Measurements from ENCODE around the gene CSF3. TPM values are rescaled to one million over a fixed set of nuclear protein-coding genes. Genes with fewer than 3 reads are reported as not detected.

The CSF3 gene
- total RNA-seq, 2 experiments from 2014 or later: not detected

- CTCF ChIA-PET: interaction anchor here (0.8 to 4.6 kb wide), 2 partner anchors 10 to 19 kb away, joined by 3 to 35 read pairs; no protein-coding TSS in a partner anchor
- Mint-ChIP-seq H3K4me3 (no peak overlapping the region), H3K27me3 (peaks cover 1% of the 10 kb centered on the region)
These were observed 41.3 kb downstream of the CSF3 start for GRCh38 chr17:40056379-40057015.

GRCh38 chr17:40058186-40058784 is 43.0 kb downstream of the CSF3 start:
- ChIA-PET CTCF (interaction anchor here (0.9 to 3.8 kb wide), 5 partner anchors 12 to 55 kb away, joined by 3 to 22 read pairs (median 6); no protein-coding TSS in a partner anchor), POLR2A (no interaction called here)
- no peaks in the 10 kb centered on the region for H3K9me3 Mint-ChIP-seq
- peaks cover 4% of the 10 kb centered on the region for H3K36me3 Mint-ChIP-seq
- peaks cover 3% of the 10 kb centered on the region for H3K27me3 Mint-ChIP-seq
- H3K27ac Mint-ChIP-seq: no peak overlapping the region
- intact Hi-C loops (cut with micrococcal nuclease): no loop called here
- H3K4me3 Mint-ChIP-seq: no peak overlapping the region
- DNase-seq: no peak
- H3K4me1 Mint-ChIP-seq (ENCODE audit: low read depth): peaks cover 16% of the 10 kb centered on the region

More at GRCh38 chr17:40056379-40057015, 41.3 kb downstream of the CSF3 start:
- Mint-ChIP-seq H3K27ac (no peak overlapping the region), H3K36me3 (peaks cover 14% of the 10 kb centered on the region), H3K4me1 (ENCODE audit: low read depth) (peaks cover 11% of the 10 kb centered on the region), H3K9me3 (no peaks in the 10 kb centered on the region)
- no peak for DNase-seq
- POLR2A ChIA-PET: no interaction called here
- intact Hi-C loops (cut with micrococcal nuclease): no loop called here

DNA sequence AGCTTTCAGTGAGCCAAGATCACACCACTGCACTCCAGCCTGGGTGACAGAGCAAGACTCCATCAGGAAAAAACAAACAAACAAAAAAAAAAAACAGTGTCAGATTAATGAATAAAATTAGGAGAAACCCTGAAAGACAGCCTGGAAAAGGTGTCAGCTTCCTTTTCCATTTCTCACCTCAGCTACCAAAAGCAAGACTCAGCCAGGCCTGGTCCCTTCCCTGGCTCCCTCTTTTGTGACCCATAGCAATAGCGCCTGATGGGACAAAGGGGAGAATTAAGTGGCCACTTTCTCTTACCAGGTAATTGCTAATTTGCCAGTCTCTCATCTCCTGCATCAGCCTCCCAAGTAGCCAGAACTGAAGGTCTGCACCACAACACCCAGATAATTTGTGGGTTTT is 43.6 kb downstream of the CSF3 start:
- no peak overlapping the region for H3K4me3 Mint-ChIP-seq
- H3K9me3 Mint-ChIP-seq: no peaks in the 10 kb centered on the region
- H3K27me3 Mint-ChIP-seq: peaks cover 3% of the 10 kb centered on the region
- ChIA-PET POLR2A (no interaction called here), CTCF (interaction anchor here (1.1 to 3.8 kb wide), 5 partner anchors 11 to 54 kb away, joined by 3 to 22 read pairs (median 6); no protein-coding TSS in a partner anchor)
- H3K36me3 Mint-ChIP-seq: peaks cover 1% of the 10 kb centered on the region
- DNase-seq: no peak
- no peak overlapping the region for H3K27ac Mint-ChIP-seq
- peaks cover 17% of the 10 kb centered on the region for H3K4me1 Mint-ChIP-seq (ENCODE audit: low read depth)
- intact Hi-C loops (cut with micrococcal nuclease): no loop called here

GRCh38 chr17:40059729-40060475 is 44.7 kb downstream of the CSF3 start:
- peaks cover 23% of the 10 kb centered on the region for H3K4me1 Mint-ChIP-seq (ENCODE audit: low read depth)
- H3K27me3 Mint-ChIP-seq: peaks cover 3% of the 10 kb centered on the region
- CTCF ChIA-PET: interaction anchor here (0.7 to 3.8 kb wide), 5 partner anchors 14 to 89 kb away, joined by 3 to 22 read pairs (median 6); no protein-coding TSS in a partner anchor
- POLR2A ChIA-PET: no interaction called here
- intact Hi-C loops (cut with micrococcal nuclease): no loop called here
- no peak overlapping the region for H3K4me3 Mint-ChIP-seq
- H3K9me3 Mint-ChIP-seq: no peaks in the 10 kb centered on the region
- DNase-seq: no peak
- H3K36me3 Mint-ChIP-seq: no peaks in the 10 kb centered on the region
- H3K27ac Mint-ChIP-seq: no peak overlapping the region

DNA sequence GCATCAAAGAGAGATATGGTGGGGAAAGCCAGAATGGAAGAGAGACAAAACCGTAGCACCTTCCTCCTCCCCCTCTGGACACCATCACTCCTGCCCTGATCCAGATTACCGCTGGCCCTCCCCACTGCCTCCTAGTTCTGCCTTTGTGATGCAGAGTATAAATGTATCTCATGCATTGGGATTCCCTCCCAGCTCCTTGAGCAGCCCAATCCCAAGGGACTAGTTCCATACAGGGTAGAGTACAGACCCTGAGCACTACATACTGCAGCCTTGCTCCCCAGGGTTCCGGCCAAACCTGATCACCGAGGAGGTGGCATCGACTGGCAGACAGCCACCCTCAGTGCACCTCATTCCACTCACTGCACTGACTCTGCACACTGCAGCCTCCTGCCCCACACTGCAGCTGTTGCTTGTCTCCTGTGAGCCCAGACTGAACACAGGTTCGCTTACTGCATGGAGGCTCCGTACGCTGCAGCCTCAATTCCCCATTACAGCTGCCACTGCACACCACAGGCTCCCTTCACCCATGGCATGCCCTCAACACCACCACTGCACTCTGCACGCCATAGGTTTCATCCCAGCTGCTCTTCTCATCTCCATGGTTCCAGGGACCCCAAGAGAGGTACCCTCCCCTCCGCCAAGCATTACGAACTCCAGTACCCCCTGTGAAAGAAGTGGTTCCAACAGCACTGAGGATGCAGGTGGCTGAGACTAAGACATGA is 45.8 kb downstream of the CSF3 start:
- ChIA-PET CTCF (interaction anchor here (0.6 to 6.2 kb wide), 7 partner anchors 14 to 108 kb away, joined by 3 to 156 read pairs (median 10); no protein-coding TSS in a partner anchor), POLR2A (no interaction called here)
- H3K4me1 Mint-ChIP-seq (ENCODE audit: low read depth): peaks cover 29% of the 10 kb centered on the region
- H3K27me3 Mint-ChIP-seq: peaks cover 3% of the 10 kb centered on the region
- intact Hi-C loops (cut with micrococcal nuclease): no loop called here
- H3K27ac Mint-ChIP-seq: no peak overlapping the region
- no peaks in the 10 kb centered on the region for H3K9me3 Mint-ChIP-seq
- H3K4me3 Mint-ChIP-seq: peak overlapping the region; percentile 80
- no peak for DNase-seq
- no peaks in the 10 kb centered on the region for H3K36me3 Mint-ChIP-seq

DNA sequence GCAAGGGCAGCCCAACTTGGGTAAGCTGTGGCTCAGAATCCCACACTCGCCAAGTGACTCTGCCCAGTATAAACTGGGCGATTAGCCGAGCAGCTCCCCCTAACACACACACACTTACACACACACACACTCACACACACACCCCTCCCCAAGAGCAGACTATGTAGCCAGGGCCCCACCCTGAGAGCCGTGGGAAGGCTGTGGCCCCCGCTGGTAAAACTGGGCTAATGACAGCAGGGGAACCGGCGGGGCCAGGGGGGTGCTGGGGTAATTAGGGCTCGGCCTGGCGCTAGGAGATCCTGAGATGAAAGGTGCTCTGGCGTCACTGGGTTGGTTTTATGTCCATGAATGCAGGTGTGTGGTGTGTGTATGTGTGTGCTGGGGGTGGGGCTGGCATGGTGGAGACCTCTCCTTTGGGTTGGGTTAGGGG is 46.4 kb downstream of the CSF3 start:
- POLR2A ChIA-PET: no interaction called here
- intact Hi-C loops (cut with micrococcal nuclease): no loop called here
- no peaks in the 10 kb centered on the region for H3K36me3 Mint-ChIP-seq
- H3K27ac Mint-ChIP-seq: no peak overlapping the region
- H3K4me1 Mint-ChIP-seq (ENCODE audit: low read depth): peaks cover 31% of the 10 kb centered on the region
- CTCF ChIA-PET: interaction anchor here (0.7 to 6.2 kb wide), 9 partner anchors 8 to 107 kb away, joined by 3 to 156 read pairs (median 5); partner anchors contain the start of gene MED24
- DNase-seq: no peak
- no peaks in the 10 kb centered on the region for H3K9me3 Mint-ChIP-seq
- H3K27me3 Mint-ChIP-seq: peaks cover 3% of the 10 kb centered on the region
- peak overlapping the region; percentile 80 for H3K4me3 Mint-ChIP-seq

- DNase-seq: peak; percentile 72
- H3K27me3 Mint-ChIP-seq: peaks cover 3% of the 10 kb centered on the region
- POLR2A ChIA-PET: interaction anchor here (1.2 kb wide), 1 partner anchor 8 kb away, joined by 5 read pairs; the partner anchor contains the start of gene MED24
- H3K27ac Mint-ChIP-seq: peak within 1 kb of the TSS; percentile 44
- no peaks in the 10 kb centered on the region for H3K36me3 Mint-ChIP-seq
- H3K9me3 Mint-ChIP-seq: no peaks in the 10 kb centered on the region
- H3K4me1 Mint-ChIP-seq (ENCODE audit: low read depth): peaks cover 39% of the 10 kb centered on the region
- intact Hi-C loops (cut with micrococcal nuclease): loop anchor here (1.0 kb wide), 1 partner anchor 51 kb away; no protein-coding TSS in a partner anchor
- H3K4me3 Mint-ChIP-seq: peak within 1 kb of the TSS; percentile 80
- CTCF ChIA-PET: interaction anchor here (0.7 to 6.2 kb wide), 16 partner anchors 8 to 106 kb away, joined by 3 to 156 read pairs (median 4); partner anchors contain the start of gene MED24
These were observed 47.3 kb downstream of the CSF3 start, which contains the start of gene THRA for GRCh38 chr17:40062329-40063186. TSS of gene THRA (plus strand) at chr17:40062965. CDS start at chr17:40074489, 11,524 bp downstream.

DNA sequence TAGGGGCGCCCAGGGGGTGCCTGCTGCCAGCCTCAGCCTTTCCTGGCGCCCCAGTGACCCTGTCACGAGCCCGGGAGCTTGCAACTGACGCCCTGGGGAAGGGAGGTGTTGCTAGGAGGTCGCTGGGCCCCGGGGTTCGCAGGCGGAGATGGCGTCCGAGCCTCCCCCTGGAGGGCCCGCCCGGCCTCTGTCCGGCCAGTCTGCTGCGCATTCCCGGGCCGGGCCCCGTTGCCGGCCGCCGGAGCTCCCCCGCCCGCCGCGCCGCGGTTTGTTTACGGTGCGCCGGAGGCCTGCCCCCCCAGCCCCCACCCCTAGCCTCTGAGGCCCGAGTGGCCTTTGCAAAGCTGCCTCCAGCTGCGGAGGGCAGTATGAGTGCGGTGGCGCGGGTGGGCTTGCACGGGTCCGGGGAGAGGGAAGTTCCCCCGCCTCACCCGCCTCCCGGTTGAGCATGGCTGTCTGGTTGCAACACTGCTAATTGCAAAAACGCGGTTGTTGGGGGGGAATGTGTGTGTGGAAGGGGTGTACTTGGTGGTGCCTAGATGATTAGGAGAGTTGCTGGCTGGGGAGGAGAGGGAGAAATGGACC is 48.0 kb downstream of the CSF3 start:
- peak overlapping the region; percentile 80 for H3K4me3 Mint-ChIP-seq
- ChIA-PET POLR2A (interaction anchor here (1.2 kb wide), 1 partner anchor 9 kb away, joined by 5 read pairs; the partner anchor contains the start of gene MED24), CTCF (interaction anchor here (0.7 to 6.2 kb wide), 10 partner anchors 9 to 104 kb away, joined by 3 to 156 read pairs (median 5); partner anchors contain the start of gene MED24)
- no peaks in the 10 kb centered on the region for H3K9me3 Mint-ChIP-seq
- peak overlapping the region; percentile 44 for H3K27ac Mint-ChIP-seq
- DNase-seq: peak; percentile 38
- no peaks in the 10 kb centered on the region for H3K36me3 Mint-ChIP-seq
- H3K4me1 Mint-ChIP-seq (ENCODE audit: low read depth): peaks cover 45% of the 10 kb centered on the region
- peaks cover 3% of the 10 kb centered on the region for H3K27me3 Mint-ChIP-seq
- intact Hi-C loops (cut with micrococcal nuclease): loop anchor here (1.0 kb wide), 1 partner anchor 50 kb away; no protein-coding TSS in a partner anchor

DNA sequence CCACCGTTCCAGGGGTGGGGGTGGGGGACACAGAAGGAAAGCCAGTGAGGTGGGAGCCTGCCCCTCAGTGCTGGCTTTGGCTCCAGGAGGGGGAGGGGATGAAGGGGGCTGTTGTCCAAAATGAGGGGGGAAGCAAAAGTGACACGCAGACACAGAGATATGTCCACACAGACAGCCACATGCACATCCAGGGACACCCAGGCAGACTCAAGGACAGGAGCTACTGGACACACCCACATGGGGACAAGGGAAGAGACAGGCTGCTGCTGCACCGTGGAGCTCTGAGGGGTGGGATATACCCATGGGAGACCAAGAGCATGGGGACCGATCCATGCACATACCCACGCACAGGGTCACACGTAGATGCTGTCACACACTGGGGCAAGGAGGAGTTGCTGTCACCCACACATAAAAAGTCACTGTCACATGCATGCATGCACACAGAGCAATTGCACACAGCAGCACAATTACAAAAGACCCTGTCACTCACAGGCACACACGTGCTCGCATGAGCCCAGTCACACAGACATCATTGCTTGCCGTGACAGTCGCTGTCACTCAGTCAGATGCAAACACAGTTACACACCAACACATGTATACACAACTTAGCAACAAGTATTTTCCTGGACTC is 48.8 kb downstream of the CSF3 start:
- no peaks in the 10 kb centered on the region for H3K9me3 Mint-ChIP-seq
- H3K27me3 Mint-ChIP-seq: peaks cover 3% of the 10 kb centered on the region
- peaks cover 52% of the 10 kb centered on the region for H3K4me1 Mint-ChIP-seq (ENCODE audit: low read depth)
- H3K4me3 Mint-ChIP-seq: peak overlapping the region; percentile 80
- ChIA-PET CTCF (interaction anchor here (0.8 to 6.2 kb wide), 6 partner anchors 11 to 49 kb away, joined by 3 to 156 read pairs (median 9); no protein-coding TSS in a partner anchor), POLR2A (interaction anchor here (1.2 kb wide), 1 partner anchor 10 kb away, joined by 5 read pairs; the partner anchor contains the start of gene MED24)
- H3K27ac Mint-ChIP-seq: peak overlapping the region; percentile 44
- peak; percentile 30 for DNase-seq
- no peaks in the 10 kb centered on the region for H3K36me3 Mint-ChIP-seq
- intact Hi-C loops (cut with micrococcal nuclease): loop anchor here (1.0 kb wide), 1 partner anchor 49 kb away; no protein-coding TSS in a partner anchor
